Heart right ventricle (tissue), 16 donors: ENCODE data around the gene TBC1D2B. TPM values are rescaled to one million over a fixed set of nuclear protein-coding genes. Genes with fewer than 3 reads are reported as not detected.
A peak's percentile ranks its signal among the peaks of the same experiment; 100 is the strongest.

ENCODE experiments used
- ATAC-seq, 8 donors: fragments of 200-7000 bp; cut with Tn5 transposase; one replicate each; pipeline ENCODE4 v1.9.1; 2020; ENCODE audit warnings: mild to moderate bottlenecking in 8 of 8, moderate library complexity in 8 of 8, moderate number of reproducible peaks in 1 of 8
- DNase-seq, 2 donors: peaks; one replicate each; pipeline ENCODE4 v3.0.0-alpha.2; 2020
- H3K27ac ChIP-seq, 10 donors: fragments of 200-600 bp; sonication (generic) in 2 of 10; one replicate each; pipeline versions ENCODE4 v1.5.0 to v1.8.0; 2020 to 2022; ENCODE audit warnings: mild to moderate bottlenecking in 3 of 10
- H3K27me3 ChIP-seq, 7 donors: fragments of 200-600 bp; one replicate each; pipeline ENCODE4 v1.8.0; 2021 to 2022; ENCODE audit warnings: mild to moderate bottlenecking in 2 of 7
- H3K36me3 ChIP-seq, 9 donors: fragments of 200-600 bp; sonication (generic) in 1 of 9; one replicate each; pipeline versions ENCODE4 v1.5.0 to v1.8.0; 2020 to 2022; ENCODE audit warnings: mild to moderate bottlenecking in 2 of 9
- H3K4me1 ChIP-seq, 9 donors: fragments of 200-600 bp; sonication (generic) in 1 of 9; one replicate each; pipeline versions ENCODE4 v1.5.0 to v1.8.0; 2020 to 2022; ENCODE audit warnings: mild to moderate bottlenecking in 4 of 9
- H3K4me3 ChIP-seq, 10 donors: fragments of 200-600 bp; sonication (generic) in 2 of 10; one replicate each; pipeline versions ENCODE4 v1.5.0 to v1.8.0; 2020 to 2022; ENCODE audit warnings: mild to moderate bottlenecking in 7 of 10, moderate library complexity in 2 of 10
- H3K9me3 ChIP-seq, 11 donors: fragments of 200-600 bp in 10 of 11; sonication (generic) in 2 of 11; one replicate each; pipeline versions ENCODE4 v1.5.0 to v1.8.0; 2013 to 2022; ENCODE audit warnings: mild to moderate bottlenecking in 2 of 11, control low read depth in 1 of 11, moderate library complexity in 1 of 11
- WGBS, 2 donors: extraction: QIAGEN DNeasy Blood & Tissue Kit; methylation state at CpG; one replicate each; pipeline ENCODE4 v1.1.7; 2013; ENCODE audit warnings: inconsistent platforms in 1 of 2; 5-methylcytosine and 5-hydroxymethylcytosine counted together
- intact Hi-C, 10 donors: fragments of 100-400 bp; cut with DNase I; formaldehyde crosslinking; loops; one replicate each; pipeline versions ENCODE4 v1.11.1 to v1.14.2; 2022
- polyA plus RNA-seq, 2 donors: library from polyadenylated mRNA; stranded (reverse); fragments of 200-250 nt; gene quantifications; one replicate each; pipeline ENCODE4 v1.2.3, GENCODE V29; 2013
- total RNA-seq, 10 donors: library from RNA; stranded (reverse); fragmentation: NEBNext Ultra II Directional in 3 of 10; extraction: Animal tissue kit (Norgen Biotek cat#: 25700) in 3 of 10; gene quantifications; one replicate each; pipeline versions ENCODE4 v1.2.1 to v1.2.4, GENCODE V29; 2021 to 2023
- TF ChIP-seq, protein P1 (sequence below), 9 donors: fragments of 200-600 bp; sonication (generic) in 2 of 9; IDR thresholded peaks; one replicate each; pipeline versions ENCODE4 v1.5.0 to v1.8.0; 2021 to 2022; ENCODE audit warnings: antibody characterized with exemption in 9 of 9, mild to moderate bottlenecking in 5 of 9, moderate library complexity in 1 of 9
- donor health status: Arrhythmogenic right ventricular cardiomyopathy.
- donor health status: ischemic (EF 13 %, LVEDD 7.1; RV severe dilation, severe dysfunction).
- donor health status: healthy with polysubstance abuse.
- donor health status: DM: no; HTN: yes; CAD: no.
- donor health status: DM: no; HTN: no; CAD: no.
- donor health status: ischemic (EF 25% LVEDD 6.9; RV normal size, moderate dysfunction).
- donor health status: ischemic (EF 25% LVEDD 5.7; RV mildly dilated, moderate dysfunction).
- donor health status: healthy.
- donor health status: DM: yes; HTN: yes; CAD: no.
- donor health status: Ischemic cardiomyopathy.
- donor health status: ischemic (EF 35%, LVEDD 5.7; RV mildly dilated, moderate dysfunction).
- donor health status: nonischemic (EF 11% LVEDD 7.7; RV severe dilation, severe dysfunction).
- donor health status: DM: yes; HTN: yes; CAD: no.
- donor health status: PGD.
- donor health status: ischemic (EF 29% LVEDD 5.4; RV normal size, mild dysfunction).
- donor health status: nonischemic (EF 23%, LVEDD 6.1; RV moderate dilation, normal function).

The TBC1D2B gene
- total and polyA plus RNA-seq, 12 donors: 4.7 to 20.8 (median 9.6) TPM

- DNase-seq (no peak), ATAC-seq (no peak)
- no peaks in the 10 kb centered on the region for H3K9me3 ChIP-seq
- no peaks in the 10 kb centered on the region for H3K36me3 ChIP-seq
- TF ChIP-seq, protein P1, sequence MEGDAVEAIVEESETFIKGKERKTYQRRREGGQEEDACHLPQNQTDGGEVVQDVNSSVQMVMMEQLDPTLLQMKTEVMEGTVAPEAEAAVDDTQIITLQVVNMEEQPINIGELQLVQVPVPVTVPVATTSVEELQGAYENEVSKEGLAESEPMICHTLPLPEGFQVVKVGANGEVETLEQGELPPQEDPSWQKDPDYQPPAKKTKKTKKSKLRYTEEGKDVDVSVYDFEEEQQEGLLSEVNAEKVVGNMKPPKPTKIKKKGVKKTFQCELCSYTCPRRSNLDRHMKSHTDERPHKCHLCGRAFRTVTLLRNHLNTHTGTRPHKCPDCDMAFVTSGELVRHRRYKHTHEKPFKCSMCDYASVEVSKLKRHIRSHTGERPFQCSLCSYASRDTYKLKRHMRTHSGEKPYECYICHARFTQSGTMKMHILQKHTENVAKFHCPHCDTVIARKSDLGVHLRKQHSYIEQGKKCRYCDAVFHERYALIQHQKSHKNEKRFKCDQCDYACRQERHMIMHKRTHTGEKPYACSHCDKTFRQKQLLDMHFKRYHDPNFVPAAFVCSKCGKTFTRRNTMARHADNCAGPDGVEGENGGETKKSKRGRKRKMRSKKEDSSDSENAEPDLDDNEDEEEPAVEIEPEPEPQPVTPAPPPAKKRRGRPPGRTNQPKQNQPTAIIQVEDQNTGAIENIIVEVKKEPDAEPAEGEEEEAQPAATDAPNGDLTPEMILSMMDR (IDR thresholded peaks at IDR 0.05): no peak
- H3K4me1 ChIP-seq: peaks cover 7 to 61% (median 22%) of the 10 kb centered on the region in 9 donors
- 92 to 94% methylated on average over 8 of the region's 8 CpGs for WGBS, 2 donors
- no peaks in the 10 kb centered on the region for H3K27me3 ChIP-seq
- intact Hi-C loops: no loop called here
- no peak overlapping the region for H3K27ac ChIP-seq
- no peak overlapping the region for H3K4me3 ChIP-seq
Observed at GRCh38 chr15:78080088-78080460, 2.6 kb upstream of the TBC1D2B start.

GRCh38 chr15:78079298-78080087 lies 2.0 kb upstream of the TBC1D2B start:
- ATAC-seq: no peak
- TF ChIP-seq, protein P1 (IDR thresholded peaks at IDR 0.05): no peak
- Histone ChIP-seq H3K9me3 (no peaks in the 10 kb centered on the region), H3K36me3 (no peaks in the 10 kb centered on the region), H3K27me3 (no peaks in the 10 kb centered on the region), H3K27ac (no peak overlapping the region), H3K4me1 (peaks cover 7 to 61% (median 22%) of the 10 kb centered on the region in 9 donors), H3K4me3 (no peak overlapping the region)
- intact Hi-C loops: loop anchor here in 5 of 10 donors (5.0 to 10.0 kb wide), 5 partner anchors 42 to 75 kb away; no protein-coding TSS in a partner anchor
- WGBS, 2 donors: 90 to 94% methylated on average over 11 of the region's 11 CpGs
- DNase-seq: no peak

DNA sequence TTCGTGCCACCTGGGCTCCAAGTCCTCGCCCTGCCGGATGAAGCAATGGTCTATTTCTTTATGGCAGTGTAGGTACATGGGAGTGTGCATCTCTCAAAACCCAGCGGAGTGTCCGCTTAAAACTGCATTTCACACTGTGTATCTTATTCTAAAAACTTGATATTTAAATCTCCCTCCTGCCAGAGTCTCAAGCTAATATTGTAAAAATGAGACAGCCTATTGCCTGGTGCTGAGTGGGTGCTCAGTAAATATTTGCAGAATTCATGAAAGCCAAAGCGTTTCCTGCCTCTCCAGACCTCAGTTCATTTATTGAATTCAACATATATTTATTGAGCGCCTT lies 330 bp upstream of the TBC1D2B start:
- Histone ChIP-seq H3K27me3 (no peaks in the 10 kb centered on the region), H3K27ac (peak overlapping the region; percentile 19 to 95 (median 81)), H3K36me3 (no peaks in the 10 kb centered on the region), H3K4me1 (peaks cover 7 to 63% (median 29%) of the 10 kb centered on the region in 9 donors), H3K9me3 (no peaks in the 10 kb centered on the region), H3K4me3 (peak overlapping the region; percentile 26 to 97 (median 83))
- intact Hi-C loops: loop anchor here in 5 of 10 donors (2.0 to 10.0 kb wide), 6 partner anchors 29 to 73 kb away; no protein-coding TSS in a partner anchor
- peak in 1 of 8 donors; percentile 5 for ATAC-seq
- TF ChIP-seq, protein P1 (IDR thresholded peaks at IDR 0.05): no peak
- no peak for DNase-seq
- WGBS, 2 donors: 19 to 30% methylated on average over 7 of the region's 7 CpGs

DNA sequence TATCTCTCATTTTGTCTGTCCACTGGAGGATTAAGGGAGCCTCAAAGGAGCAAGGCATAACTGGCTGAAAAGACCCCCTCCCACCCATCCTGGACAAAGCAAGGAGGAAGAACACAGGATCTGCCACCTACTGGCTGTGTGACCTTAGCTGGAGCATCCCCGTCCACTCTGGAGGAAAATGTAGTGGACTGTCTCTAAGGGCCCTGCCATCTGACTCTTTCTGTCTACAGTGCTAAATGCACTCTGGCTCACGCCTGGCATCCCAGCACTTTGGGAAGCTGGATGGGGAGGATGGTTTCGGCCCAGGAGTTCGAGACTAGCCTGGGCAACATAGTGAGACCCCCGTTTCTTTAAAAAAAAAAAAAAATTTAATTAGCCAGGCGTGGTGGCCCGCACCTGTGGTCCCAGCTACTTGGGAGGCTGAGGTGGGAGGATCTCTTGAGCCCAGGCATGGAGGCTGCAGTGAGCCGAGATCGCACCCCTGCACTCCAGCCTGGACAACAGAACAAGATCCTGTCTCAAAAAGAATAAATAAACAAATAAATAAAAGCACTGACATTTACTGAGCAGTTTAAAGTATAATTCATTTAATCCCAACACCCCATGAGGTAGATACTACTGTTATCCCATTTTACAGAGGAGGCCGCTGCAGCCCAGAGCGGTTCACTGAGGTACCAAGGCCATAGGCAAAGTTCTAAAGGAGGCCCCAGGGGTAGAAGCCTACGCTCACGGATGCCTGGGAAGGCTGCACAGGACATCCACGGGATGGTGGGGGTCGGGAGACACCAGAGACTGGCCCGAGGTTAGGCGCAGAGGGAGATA lies 1.1 kb downstream of the TBC1D2B start:
- no peaks in the 10 kb centered on the region for H3K36me3 ChIP-seq
- ATAC-seq (peak; percentile 1 to 54 (median 32)), DNase-seq (no peak)
- H3K4me3 ChIP-seq: peak overlapping the region; percentile 54 to 97 (median 83)
- TF ChIP-seq, protein P1 (IDR thresholded peaks at IDR 0.05): peak in 4 of 9 donors; percentile 18 to 30 (median 26)
- intact Hi-C loops: loop anchor here in 5 of 10 donors (2.0 to 10.0 kb wide), 6 partner anchors 28 to 72 kb away; no protein-coding TSS in a partner anchor
- 51 to 60% methylated on average over 17 of the region's 17 CpGs for WGBS, 2 donors
- no peaks in the 10 kb centered on the region for H3K9me3 ChIP-seq
- peak overlapping the region; percentile 59 to 96 (median 88) for H3K27ac ChIP-seq
- H3K27me3 ChIP-seq: no peaks in the 10 kb centered on the region
- peaks cover 7 to 64% (median 43%) of the 10 kb centered on the region in 9 donors for H3K4me1 ChIP-seq
